Neuronal stem cell (in vitro differentiated cells): ENCODE results near the gene PCID2.

Experiments used
- DNase-seq: peaks from one replicate; pipeline ENCODE4 v3.0.0-alpha.2; 2013; ENCODE audit warnings: low spot score
- H2AFZ ChIP-seq: one replicate; pipeline ENCODE4 v1.6.1; 2013; ENCODE audit warnings: mild to moderate bottlenecking, low read length, inconsistent platforms
- H2AK5ac ChIP-seq: 2 replicates; pipeline ENCODE4 v1.6.1; 2013; ENCODE audit warnings: low read depth, mild to moderate bottlenecking, inconsistent platforms, low read length, moderate library complexity, mixed read lengths
- H2BK120ac ChIP-seq: 2 replicates; pipeline ENCODE4 v1.6.1; 2013; ENCODE audit warnings: low read depth, mild to moderate bottlenecking, inconsistent platforms, low read length, moderate library complexity, mixed read lengths
- H2BK12ac ChIP-seq: one replicate; pipeline ENCODE4 v1.6.1; 2013; ENCODE audit warnings: low read length, inconsistent platforms
- H2BK15ac ChIP-seq: 2 replicates; pipeline ENCODE4 v1.6.1; 2013; ENCODE audit warnings: mild to moderate bottlenecking, low read length, inconsistent platforms, mixed read lengths
- H2BK5ac ChIP-seq: one replicate; pipeline ENCODE4 v1.6.1; 2013; ENCODE audit warnings: inconsistent platforms, mild to moderate bottlenecking, low read length, moderate library complexity
- H3K14ac ChIP-seq: one replicate; pipeline ENCODE4 v1.6.1; 2013; ENCODE audit warnings: low read length, inconsistent platforms
- H3K18ac ChIP-seq: 2 replicates; pipeline ENCODE4 v1.6.1; 2013; ENCODE audit warnings: low read length, inconsistent platforms
- H3K23ac ChIP-seq: 2 replicates; pipeline ENCODE4 v1.6.1; 2013; ENCODE audit warnings: low read depth, mild to moderate bottlenecking, mixed read lengths, low read length, inconsistent platforms; ENCODE audit not compliant: poor library complexity
- H3K27ac ChIP-seq: replicated peaks from 3 replicates; pipeline ENCODE4 v1.5.1; 2013; ENCODE audit warnings: low read length, inconsistent platforms
- H3K27me3 ChIP-seq, 3 experiments: 2 replicates each; pipeline ENCODE4 v1.6.1; 2013; ENCODE audit warnings: low read length in 3 of 3, mild to moderate bottlenecking in 2 of 3, inconsistent platforms in 1 of 3, low read depth in 1 of 3, mixed read lengths in 1 of 3, moderate library complexity in 1 of 3; ENCODE audit not compliant: control insufficient read depth in 3 of 3, insufficient read depth in 3 of 3
- H3K36me3 ChIP-seq, 2 donors: replicated peaks in 1 of 2; 2 replicates each; pipeline ENCODE4 v1.6.1; 2013; ENCODE audit warnings: low read length in 2 of 2; ENCODE audit not compliant: control insufficient read depth in 2 of 2, insufficient read depth in 2 of 2
- H3K4ac ChIP-seq: 2 replicates; pipeline ENCODE4 v1.6.1; 2013; ENCODE audit warnings: inconsistent platforms, mild to moderate bottlenecking, low read length, moderate library complexity
- H3K4me1 ChIP-seq, 2 donors: 1 replicate in 1 of 2; 2 replicates in 1 of 2; pipeline ENCODE4 v1.6.1; 2013; ENCODE audit warnings: low read length in 2 of 2, low read depth in 1 of 2; ENCODE audit not compliant: control insufficient read depth in 2 of 2, insufficient read depth in 1 of 2
- H3K4me2 ChIP-seq: one replicate; pipeline ENCODE4 v1.6.1; 2013; ENCODE audit warnings: mild to moderate bottlenecking, low read length, inconsistent platforms; ENCODE audit not compliant: insufficient read depth, poor library complexity, severe bottlenecking
- H3K4me3 ChIP-seq, 2 donors: 2 replicates each; pipeline ENCODE4 v1.5.1; 2013; ENCODE audit warnings: low read length in 2 of 2, mild to moderate bottlenecking in 2 of 2, inconsistent platforms in 1 of 2, moderate library complexity in 1 of 2
- H3K79me1 ChIP-seq: one replicate; pipeline ENCODE4 v1.6.1; 2013; ENCODE audit warnings: low read depth, mild to moderate bottlenecking, inconsistent platforms, low read length, moderate library complexity
- H3K9ac ChIP-seq: one replicate; pipeline ENCODE4 v1.6.1; 2013; ENCODE audit warnings: mild to moderate bottlenecking, low read depth, low read length, inconsistent platforms; ENCODE audit not compliant: poor library complexity
- H3K9me3 ChIP-seq, 2 donors: replicated peaks in 1 of 2; 2 replicates each; pipeline versions ENCODE3 to v1.6.1; 2013; ENCODE audit warnings: low read length in 2 of 2, mild to moderate bottlenecking in 2 of 2, inconsistent platforms in 1 of 2, low read depth in 1 of 2, mixed read lengths in 1 of 2, moderate library complexity in 1 of 2; ENCODE audit not compliant: control insufficient read depth in 2 of 2, insufficient read depth in 1 of 2
- H4K8ac ChIP-seq: one replicate; pipeline ENCODE4 v1.6.1; 2013; ENCODE audit warnings: low read depth, mild to moderate bottlenecking, inconsistent platforms, low read length, moderate library complexity
- H4K91ac ChIP-seq: one replicate; pipeline ENCODE4 v1.6.1; 2013; ENCODE audit warnings: low read length, low read depth, mild to moderate bottlenecking, inconsistent platforms; ENCODE audit not compliant: poor library complexity
- WGBS, 2 donors: extraction: QIAGEN DNeasy Blood & Tissue Kit; methylation state at CpG; one replicate each; pipeline ENCODE4 v1.1.7; 2013; ENCODE audit warnings: missing lambda C conversion rate in 2 of 2, mixed read lengths in 1 of 2; ENCODE audit not compliant: insufficient read length in 2 of 2, insufficient replicate concordance in 1 of 2; ENCODE audit errors: extremely low coverage in 2 of 2; 5-methylcytosine and 5-hydroxymethylcytosine counted together

PCID2 gene

DNA sequence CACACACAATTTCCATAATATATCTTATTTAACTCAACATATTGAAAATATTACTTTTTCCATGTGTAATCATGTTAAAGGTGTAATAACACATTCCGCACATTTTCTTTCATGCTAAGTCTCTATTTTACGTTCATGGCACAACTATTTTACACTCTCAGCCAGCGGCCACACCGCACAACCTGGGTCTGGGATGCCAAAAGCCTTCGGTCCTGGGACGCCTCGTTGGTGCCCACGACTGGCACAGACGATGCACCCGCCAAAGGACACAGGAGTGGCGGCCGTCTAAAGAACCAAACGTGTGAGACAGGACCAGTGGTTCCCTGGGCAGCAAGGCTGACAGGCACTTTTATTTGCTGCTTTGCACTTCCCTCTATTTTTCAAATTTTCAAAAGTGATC lies 60.1 kb downstream of the PCID2 start:
- H3K14ac ChIP-seq = no peak overlapping the region
- no peak for DNase-seq
- H3K23ac ChIP-seq = no peak overlapping the region
- H2AK5ac ChIP-seq = no peak overlapping the region
- no CpG with 5 or more reads among the region's 13 CpGs for whole genome bisulfite sequencing, 2 donors
- H3K4me2 ChIP-seq = no peak overlapping the region
- no peak overlapping the region for H2BK15ac ChIP-seq
- H3K4me3 ChIP-seq = no peak overlapping the region
- no peaks in the 10 kb centered on the region for H3K9me3 ChIP-seq
- peak overlapping the region; percentile 72 for H2BK5ac ChIP-seq
- H2BK12ac ChIP-seq = no peak overlapping the region
- H3K9ac ChIP-seq = no peak overlapping the region
- no peaks in the 10 kb centered on the region for H3K36me3 ChIP-seq
- no peak overlapping the region for H3K27ac ChIP-seq
- H2BK120ac ChIP-seq = no peak overlapping the region
- H4K91ac ChIP-seq = no peak overlapping the region
- H4K8ac ChIP-seq = no peak overlapping the region
- no peak overlapping the region for H3K4ac ChIP-seq
- H3K4me1 ChIP-seq = peaks cover 6 to 13% of the 10 kb centered on the region in 2 donors
- no peaks in the 10 kb centered on the region for H3K79me1 ChIP-seq
- H3K27me3 ChIP-seq = peaks cover 0 to 17% (median 16%) of the 10 kb centered on the region in 3 experiments
- no peak overlapping the region for H2AFZ ChIP-seq
- no peak overlapping the region for H3K18ac ChIP-seq

DNA sequence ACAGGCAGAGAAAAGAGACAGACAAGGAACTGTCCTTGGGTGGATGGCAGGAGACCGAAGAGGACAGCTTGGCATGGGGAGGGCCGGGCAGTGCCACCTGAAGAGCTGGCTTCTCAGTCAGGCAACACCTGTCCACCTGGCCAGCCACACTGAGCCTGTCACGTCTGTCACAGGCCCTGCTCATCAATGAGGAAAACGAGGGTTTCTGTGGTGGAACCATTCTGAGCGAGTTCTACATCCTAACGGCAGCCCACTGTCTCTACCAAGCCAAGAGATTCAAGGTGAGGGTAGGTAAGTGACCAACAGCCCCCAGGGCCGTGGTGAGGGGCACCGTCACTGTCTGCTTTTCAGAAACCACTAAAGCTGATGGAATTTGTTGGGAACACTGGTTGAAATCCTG lies 61.3 kb downstream of the PCID2 start:
- Histone ChIP-seq H3K9me3 (no peaks in the 10 kb centered on the region), H3K27me3 (peaks cover 0 to 8% (median 6%) of the 10 kb centered on the region in 3 experiments), H2AFZ (no peak overlapping the region), H3K36me3 (no peaks in the 10 kb centered on the region), H3K18ac (no peak overlapping the region), H2BK12ac (no peak overlapping the region), H3K4me2 (no peak overlapping the region), H4K91ac (no peak overlapping the region), H3K4me3 (no peak overlapping the region), H3K4me1 (peaks cover 0 to 7% of the 10 kb centered on the region in 2 donors), H3K23ac (no peak overlapping the region), H2AK5ac (no peak overlapping the region), H2BK5ac (no peak overlapping the region), H2BK120ac (no peak overlapping the region), H3K27ac (no peak overlapping the region), H3K14ac (no peak overlapping the region), H3K79me1 (no peaks in the 10 kb centered on the region), H2BK15ac (no peak overlapping the region), H4K8ac (no peak overlapping the region), H3K9ac (no peak overlapping the region), H3K4ac (no peak overlapping the region)
- DNase-seq = no peak
- no CpG with 5 or more reads among the region's 8 CpGs for WGBS, 2 donors

- Histone ChIP-seq H3K4me1 (peaks cover 0 to 7% of the 10 kb centered on the region in 2 donors), H3K4me2 (no peak overlapping the region)
These were observed 61.7 kb downstream of the PCID2 start for GRCh38 chr13:113146750-113147149.

DNA sequence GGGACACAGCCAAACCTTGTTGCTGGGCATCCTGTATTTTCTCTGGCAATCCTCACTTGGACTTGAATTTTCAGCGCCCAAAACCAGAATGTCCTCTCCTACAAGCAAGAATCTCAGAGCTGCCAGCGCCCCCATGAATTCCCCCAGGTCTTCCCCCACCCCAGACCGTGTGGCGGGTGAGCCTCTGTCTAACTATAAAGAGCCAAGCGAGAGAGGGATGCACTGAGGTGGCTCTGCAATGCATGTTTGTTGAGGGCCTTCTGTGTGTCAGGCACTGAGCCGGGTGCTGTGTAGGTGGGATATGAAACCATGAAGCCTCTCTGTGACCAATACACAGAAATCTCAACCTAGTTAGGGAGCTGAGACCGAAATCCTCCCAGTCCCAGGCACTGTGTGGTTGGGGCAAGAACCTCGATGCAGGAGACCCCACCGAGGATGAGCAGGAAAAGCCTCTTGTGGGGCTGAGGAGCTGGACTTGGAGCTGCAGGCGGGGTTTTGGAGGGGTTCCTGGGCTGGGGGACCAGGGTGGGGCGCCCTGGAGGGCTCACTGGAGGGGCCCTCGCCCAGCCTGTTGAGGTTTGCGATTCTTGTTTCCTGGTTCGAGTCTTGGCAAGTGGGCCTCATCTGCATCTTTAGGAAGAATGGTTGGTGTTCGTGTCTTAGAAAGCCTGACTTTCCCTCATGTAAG lies 62.4 kb downstream of the PCID2 start:
- H4K91ac ChIP-seq = no peak overlapping the region

More at GRCh38 chr13:113146750-113147149, 61.7 kb downstream of the PCID2 start:
- no peaks in the 10 kb centered on the region for H3K79me1 ChIP-seq
- H3K27ac ChIP-seq = no peak overlapping the region
- H3K18ac ChIP-seq = no peak overlapping the region
- H3K36me3 ChIP-seq = no peaks in the 10 kb centered on the region
- no peak overlapping the region for H2BK15ac ChIP-seq
- H2BK5ac ChIP-seq = no peak overlapping the region
- no peak for DNase-seq
- no peak overlapping the region for H3K4me3 ChIP-seq
- H3K27me3 ChIP-seq = peaks cover 0 to 3% (median 1%) of the 10 kb centered on the region in 3 experiments
- no CpG with 5 or more reads among the region's 9 CpGs for WGBS, 2 donors
- no peak overlapping the region for H2AFZ ChIP-seq
- H3K4ac ChIP-seq = no peak overlapping the region
- no peak overlapping the region for H2BK12ac ChIP-seq
- H2BK120ac ChIP-seq = no peak overlapping the region
- H3K14ac ChIP-seq = no peak overlapping the region
- H2AK5ac ChIP-seq = peak overlapping the region; percentile 20
- H4K8ac ChIP-seq = no peak overlapping the region
- H3K9me3 ChIP-seq = no peaks in the 10 kb centered on the region
- H3K23ac ChIP-seq = peak overlapping the region; percentile 48
- no peak overlapping the region for H3K9ac ChIP-seq
- no peak overlapping the region for H4K91ac ChIP-seq

More for the DNA sequence above, 62.4 kb downstream of the PCID2 start:
- no peak overlapping the region for H2AFZ ChIP-seq
- no CpG with 5 or more reads among the region's 15 CpGs for WGBS, 2 donors
- no peak overlapping the region for H2AK5ac ChIP-seq
- H3K4ac ChIP-seq = no peak overlapping the region
- no peaks in the 10 kb centered on the region for H3K9me3 ChIP-seq
- DNase-seq = no peak
- H2BK5ac ChIP-seq = no peak overlapping the region
- no peak overlapping the region for H3K18ac ChIP-seq
- H3K36me3 ChIP-seq = no peaks in the 10 kb centered on the region
- H3K79me1 ChIP-seq = peaks cover 3% of the 10 kb centered on the region
- no peak overlapping the region for H3K23ac ChIP-seq
- no peak overlapping the region for H2BK12ac ChIP-seq
- peaks cover 0 to 7% of the 10 kb centered on the region in 2 donors for H3K4me1 ChIP-seq
- H2BK120ac ChIP-seq = no peak overlapping the region
- no peak overlapping the region for H3K27ac ChIP-seq
- H3K4me3 ChIP-seq = no peak overlapping the region
- no peak overlapping the region for H2BK15ac ChIP-seq
- no peak overlapping the region for H4K8ac ChIP-seq
- no peaks in the 10 kb centered on the region for H3K27me3 ChIP-seq
- H3K14ac ChIP-seq = no peak overlapping the region
- no peak overlapping the region for H3K4me2 ChIP-seq
- no peak overlapping the region for H3K9ac ChIP-seq
